Panc1 (cell line): Measurements from ENCODE around the gene ATL2. TPM values are rescaled to one million over a fixed set of nuclear protein-coding genes. Genes with fewer than 3 reads are reported as not detected.

ENCODE experiments used
- ATAC-seq: fragments of 200-7000 bp; cut with Tn5 transposase; 2 replicates; pipeline ENCODE4 v1.9.1; 2020; ENCODE audit warnings: mild to moderate bottlenecking, moderate library complexity
- BruUV-seq: library from RNA; stranded (reverse); fragments of 400-500 nt; replicated peaks from 2 replicates; lab custom pipeline; 2021; lab: Mats Ljungman, UMichigan
- CTCF ChIA-PET: fragments of 300-600 bp; sonication (Branson Sonifier 250); formaldehyde crosslinking; loops from one replicate; lab custom pipeline; 2022; ENCODE audit warnings: antibody characterized with exemption; lab: Charles Lee
- POLR2A ChIA-PET: fragments of 300-600 bp; sonication (Branson Sonifier 250); formaldehyde crosslinking; loops from one replicate; lab custom pipeline; 2022; ENCODE audit warnings: antibody characterized with exemption; lab: Charles Lee
- DNase-seq: peaks from one replicate; pipeline ENCODE4 v3.0.0-alpha.2; 2010; ENCODE audit warnings: low read depth, low spot score
- H3K27ac ChIP-seq: 2 replicates; pipeline ENCODE4 v1.5.1; 2011; ENCODE audit warnings: mild to moderate bottlenecking, low read length, inconsistent platforms
- H3K27me3 ChIP-seq: fragments of 200-500 bp; sonication (Bioruptor generic); 2 replicates; pipeline ENCODE4 v1.6.0; 2014; ENCODE audit warnings: low read length, inconsistent platforms; ENCODE audit not compliant: control insufficient read depth, insufficient read depth
- H3K36me3 ChIP-seq: fragments of 200-500 bp; sonication (Bioruptor generic); 2 replicates; pipeline ENCODE4 v1.5.1; 2014; ENCODE audit warnings: inconsistent platforms, mild to moderate bottlenecking, low read length, moderate library complexity; ENCODE audit not compliant: control insufficient read depth, insufficient read depth
- H3K4me1 ChIP-seq: 2 replicates; pipeline ENCODE4 v1.5.1; 2011; ENCODE audit warnings: inconsistent platforms, mild to moderate bottlenecking, low read length, moderate library complexity; ENCODE audit not compliant: control insufficient read depth, insufficient read depth
- H3K4me3 ChIP-seq, 2 experiments: 2 replicates each; pipeline ENCODE4 v1.5.1; 2011 to 2012; ENCODE audit warnings: low read depth in 2 of 2, low read length in 2 of 2, mild to moderate bottlenecking in 2 of 2, inconsistent platforms in 1 of 2, moderate library complexity in 1 of 2
- H3K9me3 ChIP-seq: fragments of 200-500 bp; sonication (Bioruptor generic); 2 replicates; pipeline ENCODE4 v1.5.1; 2014; ENCODE audit warnings: low read depth, mild to moderate bottlenecking, inconsistent platforms, low read length, moderate library complexity; ENCODE audit not compliant: control insufficient read depth, insufficient read depth
- POLR2AphosphoS5 ChIP-seq: IDR thresholded peaks from 2 replicates; pipeline ENCODE4 v1.6.1; 2012; ENCODE audit warnings: mild to moderate bottlenecking, low read depth, low read length, moderate library complexity
- REST ChIP-seq, 2 experiments: IDR thresholded peaks; 2 replicates each; pipeline ENCODE4 v1.6.1; 2011 to 2012; ENCODE audit warnings: low read depth in 2 of 2, control low read depth in 1 of 2, low read length in 1 of 2, mild to moderate bottlenecking in 1 of 2, moderate library complexity in 1 of 2; ENCODE audit not compliant: insufficient read depth in 1 of 2
- SIN3A ChIP-seq: IDR thresholded peaks from 2 replicates; pipeline ENCODE4 v1.6.1; 2012; ENCODE audit warnings: low read depth, mild to moderate bottlenecking, low read length, moderate library complexity, borderline replicate concordance; ENCODE audit not compliant: insufficient read depth
- TCF7L2 ChIP-seq: IDR thresholded peaks from 2 replicates; pipeline ENCODE4 v1.6.1; 2011; ENCODE audit warnings: mild to moderate bottlenecking, low read depth, low read length, inconsistent platforms
- in situ Hi-C: cut with HindIII; loops from 2 replicates; pipeline ENCODE4 v1.10.0; 2016; ENCODE audit warnings: low sequenced_read_pairs, low pct_unique_long_range_greater_than_20kb
- intact Hi-C: fragments of 100-400 bp; cut with micrococcal nuclease; formaldehyde crosslinking; loops from one replicate; pipeline ENCODE4 v1.10.0; 2022; ENCODE audit not compliant: unreplicated experiment
- total RNA-seq: library from RNA; stranded (reverse); gene quantifications from one replicate; pipeline ENCODE4 v1.2.1, GENCODE V29; 2021; ENCODE audit not compliant: unreplicated experiment
- TF ChIP-seq, protein P1 (sequence below): fragments of 450-650 bp; IDR thresholded peaks from 2 replicates; pipeline ENCODE4 v1.5.1; 2017; ENCODE audit warnings: mild to moderate bottlenecking

ATL2 gene
- total RNA-seq, 1 experiment from 2014 or later: 78.7 TPM

GRCh38 chr2:38421274-38422056 is 44.4 kb upstream of the ATL2 start:
- no peak for TF ChIP-seq SIN3A
- Histone ChIP-seq H3K27ac (no peak overlapping the region), H3K4me1 (no peaks in the 10 kb centered on the region), H3K36me3 (no peaks in the 10 kb centered on the region), H3K27me3 (no peaks in the 10 kb centered on the region; the same call in 1 of the 2 replicates), H3K9me3 (no peaks in the 10 kb centered on the region), H3K4me3 (no peak overlapping the region)
- CTCF ChIA-PET: no interaction called here
- ATAC-seq (no peak), DNase-seq (no peak)
- POLR2A ChIA-PET: no interaction called here
- no TSS peak for BruUV-seq
- in situ Hi-C loops: no loop called here
- intact Hi-C loops: no loop called here

DNA sequence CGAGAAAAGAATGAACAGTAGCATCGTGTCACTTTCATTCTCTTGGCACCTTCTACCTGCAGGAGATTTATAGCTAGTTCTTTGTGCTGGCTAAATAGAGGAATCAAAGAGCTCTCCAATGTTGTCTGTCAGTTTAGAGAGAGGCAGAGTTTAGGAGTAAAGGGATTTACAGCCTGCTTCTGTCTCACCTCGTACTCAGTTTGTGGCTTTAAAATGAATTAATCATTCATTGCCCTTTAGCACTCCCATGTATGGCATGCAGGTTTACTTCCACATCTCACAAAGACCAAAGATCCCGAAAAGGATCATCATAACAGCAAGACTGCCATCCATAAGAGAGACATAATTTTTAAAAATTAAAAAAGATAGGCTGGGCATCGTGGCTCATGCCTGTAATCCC is 42.4 kb upstream of the ATL2 start:
- H3K36me3 ChIP-seq: no peaks in the 10 kb centered on the region
- no peak overlapping the region for H3K4me3 ChIP-seq
- DNase-seq (no peak), ATAC-seq (no peak)
- CTCF ChIA-PET: interaction anchor here (0.6 kb wide), 1 partner anchor 42 kb away, joined by 3 read pairs; no protein-coding TSS in a partner anchor
- POLR2A ChIA-PET: interaction anchor here (0.6 kb wide), 1 partner anchor 40 kb away, joined by 3 read pairs; no protein-coding TSS in a partner anchor
- no peaks in the 10 kb centered on the region; the same call in 1 of the 2 replicates for H3K27me3 ChIP-seq
- BruUV-seq: no TSS peak
- no peak overlapping the region for H3K27ac ChIP-seq
- intact Hi-C loops (no loop called here), in situ Hi-C loops (no loop called here)
- no peaks in the 10 kb centered on the region for H3K4me1 ChIP-seq
- TF ChIP-seq REST (IDR thresholded peaks at IDR 0.05; ENCODE audit: insufficient read depth in 1 of 2, low read depth in 2 of 2, low read length in 1 of 2) (no peak), SIN3A (no peak), TCF7L2 (no peak), POLR2AphosphoS5 (no peak)
- TF ChIP-seq, protein P1, sequence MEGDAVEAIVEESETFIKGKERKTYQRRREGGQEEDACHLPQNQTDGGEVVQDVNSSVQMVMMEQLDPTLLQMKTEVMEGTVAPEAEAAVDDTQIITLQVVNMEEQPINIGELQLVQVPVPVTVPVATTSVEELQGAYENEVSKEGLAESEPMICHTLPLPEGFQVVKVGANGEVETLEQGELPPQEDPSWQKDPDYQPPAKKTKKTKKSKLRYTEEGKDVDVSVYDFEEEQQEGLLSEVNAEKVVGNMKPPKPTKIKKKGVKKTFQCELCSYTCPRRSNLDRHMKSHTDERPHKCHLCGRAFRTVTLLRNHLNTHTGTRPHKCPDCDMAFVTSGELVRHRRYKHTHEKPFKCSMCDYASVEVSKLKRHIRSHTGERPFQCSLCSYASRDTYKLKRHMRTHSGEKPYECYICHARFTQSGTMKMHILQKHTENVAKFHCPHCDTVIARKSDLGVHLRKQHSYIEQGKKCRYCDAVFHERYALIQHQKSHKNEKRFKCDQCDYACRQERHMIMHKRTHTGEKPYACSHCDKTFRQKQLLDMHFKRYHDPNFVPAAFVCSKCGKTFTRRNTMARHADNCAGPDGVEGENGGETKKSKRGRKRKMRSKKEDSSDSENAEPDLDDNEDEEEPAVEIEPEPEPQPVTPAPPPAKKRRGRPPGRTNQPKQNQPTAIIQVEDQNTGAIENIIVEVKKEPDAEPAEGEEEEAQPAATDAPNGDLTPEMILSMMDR: no peak
- no peaks in the 10 kb centered on the region for H3K9me3 ChIP-seq

DNA sequence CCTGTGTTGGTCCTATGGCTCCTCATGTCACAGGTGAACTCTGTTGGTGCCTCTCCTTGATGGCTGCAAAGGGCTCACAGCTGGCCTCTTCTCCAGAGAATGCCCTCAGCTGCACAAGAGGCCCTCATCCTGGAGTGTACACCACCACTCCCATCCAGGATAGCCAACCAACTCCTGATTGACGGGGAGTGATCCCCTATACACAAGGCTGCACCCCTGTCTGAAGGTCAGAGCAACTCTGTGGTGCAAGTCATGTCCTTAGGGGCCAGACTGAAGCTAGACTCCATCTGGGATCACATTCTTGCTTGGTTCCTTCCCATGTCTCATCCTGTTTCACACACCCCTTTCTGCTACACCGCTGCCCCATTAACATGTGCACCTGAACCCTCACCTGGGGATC is 41.7 kb upstream of the ATL2 start:
- no peak for DNase-seq
- H3K9me3 ChIP-seq: no peaks in the 10 kb centered on the region
- in situ Hi-C loops: no loop called here
- H3K36me3 ChIP-seq: no peaks in the 10 kb centered on the region
- intact Hi-C loops: no loop called here
- H3K4me1 ChIP-seq: no peaks in the 10 kb centered on the region
- CTCF ChIA-PET: no interaction called here
- POLR2A ChIA-PET: interaction anchor here (0.6 kb wide), 1 partner anchor 39 kb away, joined by 3 read pairs; no protein-coding TSS in a partner anchor
- ATAC-seq: no peak
- BruUV-seq: no TSS peak
- H3K4me3 ChIP-seq: no peak overlapping the region
- no peak overlapping the region for H3K27ac ChIP-seq
- TF ChIP-seq, protein P1: no peak
- H3K27me3 ChIP-seq: no peaks in the 10 kb centered on the region; the same call in 1 of the 2 replicates
